GM10248 (cell line): ENCODE measurements around the gene MLXIP.

Experiments
- CTCF ChIA-PET: fragments of 300-600 bp; sonication (Branson Sonifier 250); formaldehyde crosslinking; extraction: SDS; loops from one replicate; lab custom pipeline; 2021; ENCODE audit warnings: antibody characterized with exemption; lab: Yijun Ruan, JAX
- POLR2A ChIA-PET: fragments of 350-650 bp; sonication (Branson Sonifier 250); formaldehyde crosslinking; extraction: SDS; loops from one replicate; lab custom pipeline; 2020; ENCODE audit warnings: antibody characterized with exemption; lab: Yijun Ruan, JAX
- DNase-seq: peaks from one replicate; pipeline ENCODE4 v3.0.0; 2012; ENCODE audit errors: extremely low spot score
- CTCF ChIP-seq: IDR thresholded peaks from 2 replicates; pipeline ENCODE4 v1.5.1; 2012; ENCODE audit warnings: mild to moderate bottlenecking, low read depth; ENCODE audit errors: extremely low read depth, missing control alignments, control extremely low read depth

Gene MLXIP

GRCh38 chr12:122125452-122126341 is 47.1 kb downstream of the MLXIP start:
- TF ChIP-seq CTCF: no peak
- DNase-seq: no peak
- ChIA-PET CTCF (interaction anchor here (1.1 to 15.4 kb wide), 3 partner anchors 19 to 72 kb away, joined by 4 to 209 read pairs (median 34); no protein-coding TSS in a partner anchor), POLR2A (no interaction called here)

GRCh38 chr12:122126342-122126635 is 47.7 kb downstream of the MLXIP start:
- no peak for TF ChIP-seq CTCF
- DNase-seq: no peak
- CTCF ChIA-PET: interaction anchor here (15.4 kb wide), 1 partner anchor 73 kb away, joined by 209 read pairs; no protein-coding TSS in a partner anchor
- POLR2A ChIA-PET: no interaction called here

- no peak for TF ChIP-seq CTCF
- CTCF ChIA-PET: interaction anchor here (1.1 to 15.4 kb wide), 2 partner anchors 64 to 73 kb away, joined by 4 to 209 read pairs; no protein-coding TSS in a partner anchor
- POLR2A ChIA-PET: no interaction called here
- DNase-seq: no peak
Observed at GRCh38 chr12:122126713-122127597, 48.4 kb downstream of the MLXIP start.

- POLR2A ChIA-PET: no interaction called here
- CTCF ChIA-PET: interaction anchor here (1.1 to 15.4 kb wide), 3 partner anchors 63 to 74 kb away, joined by 4 to 209 read pairs (median 73); no protein-coding TSS in a partner anchor
- TF ChIP-seq CTCF: no peak
- no peak for DNase-seq
Observed at GRCh38 chr12:122127839-122128238, 49.3 kb downstream of the MLXIP start.

GRCh38 chr12:122128481-122128880 is 49.9 kb downstream of the MLXIP start:
- ChIA-PET POLR2A (no interaction called here), CTCF (interaction anchor here (1.4 to 15.4 kb wide), 3 partner anchors 64 to 75 kb away, joined by 4 to 209 read pairs (median 73); no protein-coding TSS in a partner anchor)

More at GRCh38 chr12:122128481-122128880, 49.9 kb downstream of the MLXIP start:
- no peak for DNase-seq
- no peak for TF ChIP-seq CTCF
